ENCODE measurements around the gene LRMDA.

DNA sequence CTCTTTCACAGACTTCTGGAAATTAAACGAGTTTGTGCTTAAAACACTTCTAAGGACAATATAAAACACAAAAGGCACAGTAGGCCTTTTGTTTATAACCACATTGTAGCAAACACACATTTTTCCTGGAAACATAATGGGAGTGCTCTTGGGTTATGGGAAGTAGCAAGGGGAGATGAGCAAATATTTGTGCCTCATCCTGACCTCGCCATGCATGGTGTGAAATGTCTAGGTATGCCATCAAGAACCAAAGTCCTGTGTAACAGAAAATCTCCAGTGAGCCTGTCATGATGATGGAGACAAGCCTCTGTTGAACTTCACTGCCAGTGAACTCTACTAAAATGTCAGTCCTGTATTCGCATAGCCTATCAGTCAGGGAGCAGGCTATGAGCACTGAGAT, 1029.6 kb downstream of the LRMDA start:
- TF ChIP-seq CTCF (conservative IDR thresholded peaks at IDR 0.05; ENCODE audit: low read length) (no peak), EZH2phosphoT487 (IDR thresholded peaks at IDR 0.05; ENCODE audit: borderline replicate concordance) (no peak)

Measured in Loucy (cell line).